NK-92 (cell line): ENCODE results near the gene RBCK1.
A peak's percentile ranks its signal among the peaks of the same experiment; 100 is the strongest.
"Not testable (repeated sequence)": the region's sequence is repeated elsewhere in the genome, so short reads cannot be mapped to it uniquely, and the experiment has no call there.

Experiments used
- DNase-seq: peaks from one replicate; lab custom pipeline; 2025; ENCODE audit not compliant: unreplicated experiment; lab: John Stamatoyannopoulos, UW

Gene RBCK1

GRCh38 chr20:407953-408842 is at the start of gene RBCK1:
TSS of gene RBCK1 (plus strand) at chr20:408299. CDS start at chr20:408758, 459 bp downstream.
- DNase-seq = peak; percentile 29

GRCh38 chr20:358891-359555 is 49.1 kb upstream of the RBCK1 start:
- DNase-seq = no peak

- DNase-seq = no peak
Observed at GRCh38 chr20:361561-361960, 46.5 kb upstream of the RBCK1 start.

GRCh38 chr20:362271-363254 is 45.5 kb upstream of the RBCK1 start:
- no peak for DNase-seq

GRCh38 chr20:363319-364078 is 44.6 kb upstream of the RBCK1 start:
- no peak for DNase-seq

GRCh38 chr20:364905-365794 is 42.9 kb upstream of the RBCK1 start:
- peak; percentile 29 for DNase-seq

GRCh38 chr20:366041-366718 is 41.9 kb upstream of the RBCK1 start:
- DNase-seq = no peak

- no peak for DNase-seq
Observed at GRCh38 chr20:366719-367485, 41.2 kb upstream of the RBCK1 start.

GRCh38 chr20:367486-367887 is 40.6 kb upstream of the RBCK1 start:
- no peak for DNase-seq

- no peak for DNase-seq
Observed at GRCh38 chr20:368915-369314, 39.2 kb upstream of the RBCK1 start.

GRCh38 chr20:370151-370600 is 37.9 kb upstream of the RBCK1 start:
- DNase-seq = no peak

- DNase-seq = no peak
Observed at GRCh38 chr20:370977-371754, 36.9 kb upstream of the RBCK1 start.

GRCh38 chr20:371755-372542 is 36.1 kb upstream of the RBCK1 start:
- DNase-seq = no peak

GRCh38 chr20:372543-373082 is 35.5 kb upstream of the RBCK1 start:
- not testable (repeated sequence) for DNase-seq

GRCh38 chr20:373171-373890 is 34.8 kb upstream of the RBCK1 start:
- no peak for DNase-seq
